Lower lobe of right lung (tissue), 2 donors: Measurements from ENCODE around the gene APEH. TPM values are rescaled to one million over a fixed set of nuclear protein-coding genes. Genes with fewer than 3 reads are reported as not detected.

ENCODE experiments used
- ATAC-seq, 2 donors: fragments of 200-7000 bp; cut with Tn5 transposase; one replicate each; pipeline ENCODE4 v1.9.1; 2020 to 2022; ENCODE audit warnings: mild to moderate bottlenecking in 2 of 2, moderate library complexity in 2 of 2
- DNase-seq: peaks from one replicate; pipeline ENCODE4 v3.0.0-alpha.2; 2020
- H3K27ac ChIP-seq: fragments of 200-600 bp; one replicate; pipeline ENCODE4 v1.8.0; 2022
- H3K27me3 ChIP-seq: fragments of 200-600 bp; one replicate; pipeline ENCODE4 v1.8.0; 2022; ENCODE audit warnings: low read depth
- H3K36me3 ChIP-seq: fragments of 200-600 bp; one replicate; pipeline ENCODE4 v1.8.0; 2022; ENCODE audit warnings: mild to moderate bottlenecking
- H3K4me1 ChIP-seq: fragments of 200-600 bp; one replicate; pipeline ENCODE4 v1.8.0; 2022
- H3K4me3 ChIP-seq: fragments of 200-600 bp; one replicate; pipeline ENCODE4 v1.8.0; 2022; ENCODE audit warnings: mild to moderate bottlenecking
- H3K9me3 ChIP-seq: fragments of 200-600 bp; one replicate; pipeline ENCODE4 v1.8.0; 2022
- CTCF ChIP-seq: fragments of 200-600 bp; IDR thresholded peaks from one replicate; pipeline ENCODE4 v1.8.0; 2022; ENCODE audit warnings: antibody characterized with exemption, mild to moderate bottlenecking
- intact Hi-C: fragments of 100-400 bp; cut with DNase I; formaldehyde crosslinking; loops from one replicate; pipeline ENCODE4 v1.11.0; 2022
- total RNA-seq: library from RNA; stranded (reverse); fragmentation: NEBNext Ultra II Directional; extraction: Animal tissue kit (Norgen Biotek cat#: 25700); gene quantifications from one replicate; pipeline ENCODE4 v1.2.1, GENCODE V29; 2021
- donor health status: DM: no; HTN: yes; CAD: no; lungs with severe emphysema.

Gene APEH
- total RNA-seq, 1 donor from 2014 or later, result 83.4 TPM

- no peak overlapping the region for H3K4me3 ChIP-seq
- ATAC-seq (no peak), DNase-seq (no peak)
- H3K9me3 ChIP-seq, result no peaks in the 10 kb centered on the region
- H3K27me3 ChIP-seq, result no peaks in the 10 kb centered on the region
- peaks cover 43% of the 10 kb centered on the region for H3K4me1 ChIP-seq
- no peak overlapping the region for H3K27ac ChIP-seq
- intact Hi-C loops, result no loop called here
- TF ChIP-seq CTCF, result no peak
- peaks cover 42% of the 10 kb centered on the region for H3K36me3 ChIP-seq
Measured at GRCh38 chr3:49721596-49721895, 47.4 kb downstream of the APEH start.

- H3K36me3 ChIP-seq, result peaks cover 43% of the 10 kb centered on the region
- DNase-seq (no peak), ATAC-seq (no peak)
- no peaks in the 10 kb centered on the region for H3K9me3 ChIP-seq
- peak overlapping the region; percentile 96 for H3K4me3 ChIP-seq
- TF ChIP-seq CTCF, result no peak
- peak overlapping the region; percentile 97 for H3K27ac ChIP-seq
- peaks cover 43% of the 10 kb centered on the region for H3K4me1 ChIP-seq
- H3K27me3 ChIP-seq, result no peaks in the 10 kb centered on the region
- intact Hi-C loops, result no loop called here
Measured at GRCh38 chr3:49721896-49722781, 48.0 kb downstream of the APEH start.

- DNase-seq (no peak), ATAC-seq (no peak)
- intact Hi-C loops, result no loop called here
- Histone ChIP-seq H3K4me1 (peaks cover 43% of the 10 kb centered on the region), H3K27ac (peak overlapping the region; percentile 97), H3K9me3 (no peaks in the 10 kb centered on the region), H3K36me3 (peaks cover 50% of the 10 kb centered on the region), H3K27me3 (no peaks in the 10 kb centered on the region), H3K4me3 (peak overlapping the region; percentile 96)
- no peak for TF ChIP-seq CTCF
Measured at GRCh38 chr3:49722896-49723295, 48.7 kb downstream of the APEH start.

GRCh38 chr3:49723296-49723627 lies 49.1 kb downstream of the APEH start:
- peaks cover 43% of the 10 kb centered on the region for H3K4me1 ChIP-seq
- ATAC-seq (peak; percentile 46 to 63), DNase-seq (peak; percentile 84)
- H3K36me3 ChIP-seq, result peaks cover 54% of the 10 kb centered on the region
- H3K27ac ChIP-seq, result peak overlapping the region; percentile 97
- no peaks in the 10 kb centered on the region for H3K27me3 ChIP-seq
- no peaks in the 10 kb centered on the region for H3K9me3 ChIP-seq
- intact Hi-C loops, result no loop called here
- no peak for TF ChIP-seq CTCF
- peak overlapping the region; percentile 96 for H3K4me3 ChIP-seq

- Histone ChIP-seq H3K27me3 (no peaks in the 10 kb centered on the region), H3K9me3 (no peaks in the 10 kb centered on the region), H3K36me3 (peaks cover 58% of the 10 kb centered on the region), H3K4me3 (peak within 1 kb of the TSS; percentile 96), H3K4me1 (peaks cover 36% of the 10 kb centered on the region), H3K27ac (peak within 1 kb of the TSS; percentile 97)
- ATAC-seq, result peak; percentile 95
- intact Hi-C loops, result no loop called here
- TF ChIP-seq CTCF, result no peak
- peak; percentile 99 for DNase-seq
Measured at GRCh38 chr3:49723628-49724551, 49.7 kb downstream of the APEH start, which contains the start of gene GMPPB. TSS of gene GMPPB (minus strand) at chr3:49723951. CDS start at chr3:49723726, 225 bp downstream.
